Panc1 (cell line): ENCODE results near the gene SERINC3.

Experiments used
- CTCF ChIP-seq: fragments of 450-650 bp; IDR thresholded peaks from 2 replicates; pipeline ENCODE4 v1.5.1; 2017; ENCODE audit warnings: mild to moderate bottlenecking
- POLR2AphosphoS5 ChIP-seq: IDR thresholded peaks from 2 replicates; pipeline ENCODE4 v1.6.1; 2012; ENCODE audit warnings: mild to moderate bottlenecking, low read depth, low read length, moderate library complexity
- REST ChIP-seq, 2 experiments: IDR thresholded peaks; 2 replicates each; pipeline ENCODE4 v1.6.1; 2011 to 2012; ENCODE audit warnings: low read depth in 2 of 2, control low read depth in 1 of 2, low read length in 1 of 2, mild to moderate bottlenecking in 1 of 2, moderate library complexity in 1 of 2; ENCODE audit not compliant: insufficient read depth in 1 of 2
- SIN3A ChIP-seq: IDR thresholded peaks from 2 replicates; pipeline ENCODE4 v1.6.1; 2012; ENCODE audit warnings: low read depth, mild to moderate bottlenecking, low read length, moderate library complexity, borderline replicate concordance; ENCODE audit not compliant: insufficient read depth
- TCF7L2 ChIP-seq: IDR thresholded peaks from 2 replicates; pipeline ENCODE4 v1.6.1; 2011; ENCODE audit warnings: mild to moderate bottlenecking, low read depth, low read length, inconsistent platforms

- TF ChIP-seq CTCF (no peak), POLR2AphosphoS5 (no peak), REST (IDR thresholded peaks at IDR 0.05; ENCODE audit: insufficient read depth in 1 of 2, low read depth in 2 of 2, low read length in 1 of 2) (no peak), TCF7L2 (no peak), SIN3A (no peak)
Observed at GRCh38 chr20:44456611-44457010, 65.3 kb downstream of the SERINC3 start.
